ENCODE results near the gene DOCK9. TPM values are rescaled to one million over a fixed set of nuclear protein-coding genes. Genes with fewer than 3 reads are reported as not detected.

DOCK9 gene
- total and polyA plus RNA-seq, 9 of the 15 experiments (the other 6 are each of a cell fraction or from before 2014, with no cell fraction given), result 3.5 to 25.3 (median 16.7) TPM

DNA sequence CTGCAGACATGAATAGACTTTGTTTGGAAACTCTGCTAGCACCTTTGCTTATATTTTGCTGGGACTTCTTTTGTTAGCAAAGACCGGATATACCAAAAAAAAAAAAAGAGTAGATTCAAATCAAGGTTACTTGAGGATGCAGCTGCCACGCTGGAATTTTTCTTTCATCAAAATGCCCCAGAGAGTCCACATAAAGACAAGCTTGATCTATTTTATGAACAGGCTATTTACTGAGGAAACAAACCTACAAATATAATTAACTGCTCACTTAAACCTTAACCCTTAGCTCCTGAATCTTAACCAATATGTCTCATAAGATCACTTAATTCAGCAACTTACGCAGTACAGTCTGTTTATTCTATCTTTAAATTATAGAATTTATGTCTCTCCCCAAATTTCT, 27.1 kb upstream of the DOCK9 start:
- H3K9ac ChIP-seq (ENCODE audit: insufficient read depth in 1 of 2, low read depth in 2 of 2, low read length in 2 of 2), result no peak overlapping the region

More for the DNA sequence above, 27.1 kb upstream of the DOCK9 start:
- H3K79me2 ChIP-seq (ENCODE audit: control insufficient read depth, insufficient read depth, low read length), result no peaks in the 10 kb centered on the region; the same call in 1 of the 3 replicates
- no TSS peak for BruUV-seq (replicated peaks)
- H3K9me1 ChIP-seq (ENCODE audit: control insufficient read depth, insufficient read depth, low read length), result no peaks in the 10 kb centered on the region
- 75% methylated on average over 2 of the region's 3 CpGs for WGBS (ENCODE audit: insufficient coverage, low coverage, missing lambda C conversion rate)
- ChIA-PET CTCF (ENCODE audit: low intra/inter-chr PET ratio) (no interaction called here), POLR2A (interaction anchor here (0.7 kb wide), 1 partner anchor 196 kb away, joined by 3 read pairs; the partner anchor contains the start of gene UBAC2)
- TF ChIP-seq ARID3B (CRISPR knock-in tag; IDR thresholded peaks at IDR 0.05; ENCODE audit: borderline replicate concordance) (no peak), ADNP (tag; IDR thresholded peaks at IDR 0.05) (no peak), CEBPG (CRISPR knock-in tag; IDR thresholded peaks at IDR 0.05) (no peak), CEBPG (tag; conservative IDR thresholded peaks at IDR 0.05 in 1 of 2, IDR thresholded peaks at IDR 0.05 in 1 of 2) (no peak), CHD1 (IDR thresholded peaks at IDR 0.05; ENCODE audit: low read length) (no peak), HDAC8 (tag; IDR thresholded peaks at IDR 0.05) (no peak), ZNF584 (CRISPR knock-in tag; IDR thresholded peaks at IDR 0.05; ENCODE audit: low read depth) (no peak), IRF2 (CRISPR knock-in tag; IDR thresholded peaks at IDR 0.05) (no peak), NR2C2 (CRISPR knock-in tag; IDR thresholded peaks at IDR 0.05) (no peak), NR2C2 (tag; IDR thresholded peaks at IDR 0.05) (no peak), CAMTA2 (CRISPR knock-in tag; conservative IDR thresholded peaks at IDR 0.05) (no peak), FOXJ2 (tag; IDR thresholded peaks at IDR 0.05) (no peak), ZNF586 (CRISPR knock-in tag; conservative IDR thresholded peaks at IDR 0.05) (no peak), NCOR1 (IDR thresholded peaks at IDR 0.05) (no peak)
- H3K27ac ChIP-seq (ENCODE audit: extremely low read depth, low read depth, low read length), result no peak overlapping the region
- no peak overlapping the region for H2AFZ ChIP-seq (ENCODE audit: low read depth, low read length)
- intact Hi-C loops (cut with micrococcal nuclease), result no loop called here
- H3K4me2 ChIP-seq (ENCODE audit: insufficient read depth, low read length), result no peak overlapping the region
- H3K27me3 ChIP-seq (ENCODE audit: control insufficient read depth in 2 of 2, insufficient read depth in 2 of 2, low read length in 2 of 2), result no peaks in the 10 kb centered on the region
- H3K4me3 ChIP-seq, result no peak overlapping the region
- no peaks in the 10 kb centered on the region for H3K36me3 ChIP-seq (ENCODE audit: control insufficient read depth, insufficient read depth, low read length)
- peaks cover 4 to 5% of the 10 kb centered on the region in 2 experiments; a peak in 4 of 5 replicates for H3K4me1 ChIP-seq (replicated peaks in 1 of 2; ENCODE audit: control insufficient read depth in 2 of 2, insufficient read depth in 2 of 2, low read length in 2 of 2)
- in situ Hi-C loops (cut with MboI), result no loop called here
- FAIRE-seq (no peak), DNase-seq (ENCODE audit: extremely low read depth in 1 of 4, low spot score in 3 of 4) (no peak), ATAC-seq (no peak)
- no peaks in the 10 kb centered on the region for H3K9me3 ChIP-seq (replicated peaks; ENCODE audit: control insufficient read depth, insufficient read depth, low read depth, low read length)
- no peaks in the 10 kb centered on the region for H4K20me1 ChIP-seq (replicated peaks; ENCODE audit: control insufficient read depth, insufficient read depth, low read length)

Measured in K562 (cell line).